Loucy (cell line): Measurements from ENCODE around the gene TERB2.
"Not testable (repeated sequence)": the region's sequence is repeated elsewhere in the genome, so short reads cannot be mapped to it uniquely, and the experiment has no call there.

ENCODE experiments used
- EZH2phosphoT487 ChIP-seq: fragments of 200-600 bp; IDR thresholded peaks from 2 replicates; pipeline ENCODE4 v1.6.1; 2018; ENCODE audit warnings: antibody characterized with exemption, mild to moderate bottlenecking, moderate library complexity, borderline replicate concordance
- TF ChIP-seq, protein P1 (sequence below): fragments of 200-600 bp; sonication (generic); conservative IDR thresholded peaks from 2 replicates; pipeline ENCODE4 v1.5.1; 2014; ENCODE audit warnings: mild to moderate bottlenecking, antibody characterized with exemption, low read length

DNA sequence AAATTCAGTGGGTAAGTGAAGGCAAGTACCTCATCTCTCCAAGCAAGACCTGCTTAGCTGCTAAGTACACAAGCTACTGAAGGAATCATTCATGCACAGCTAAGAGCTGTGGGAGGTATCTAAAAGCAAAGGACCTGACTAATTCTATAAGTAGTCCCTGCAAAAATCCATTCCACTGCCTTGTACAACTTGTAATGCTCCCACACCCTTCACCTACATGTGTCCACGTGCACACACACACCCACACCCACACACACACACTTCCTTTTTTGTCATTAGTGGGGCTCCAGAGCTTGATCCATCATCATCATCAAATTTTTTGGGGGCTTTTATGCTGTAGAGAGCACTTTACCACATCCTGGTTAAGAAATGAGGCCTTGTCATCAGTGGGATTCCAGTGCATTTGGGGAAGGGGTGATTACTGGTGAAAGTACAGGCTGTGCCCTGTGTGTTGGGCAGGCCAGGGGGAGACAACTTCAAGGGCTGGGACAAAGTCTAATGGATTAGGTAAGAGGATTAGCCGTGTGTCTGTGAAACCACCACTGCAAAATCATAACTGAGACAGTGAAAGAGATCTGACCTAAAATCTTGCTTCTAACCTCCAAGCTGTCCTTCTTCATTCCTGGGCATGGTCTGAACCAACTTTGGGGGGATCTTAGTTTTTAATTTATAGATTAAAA lies 47.4 kb downstream of the TERB2 start:
- TF ChIP-seq, protein P1, sequence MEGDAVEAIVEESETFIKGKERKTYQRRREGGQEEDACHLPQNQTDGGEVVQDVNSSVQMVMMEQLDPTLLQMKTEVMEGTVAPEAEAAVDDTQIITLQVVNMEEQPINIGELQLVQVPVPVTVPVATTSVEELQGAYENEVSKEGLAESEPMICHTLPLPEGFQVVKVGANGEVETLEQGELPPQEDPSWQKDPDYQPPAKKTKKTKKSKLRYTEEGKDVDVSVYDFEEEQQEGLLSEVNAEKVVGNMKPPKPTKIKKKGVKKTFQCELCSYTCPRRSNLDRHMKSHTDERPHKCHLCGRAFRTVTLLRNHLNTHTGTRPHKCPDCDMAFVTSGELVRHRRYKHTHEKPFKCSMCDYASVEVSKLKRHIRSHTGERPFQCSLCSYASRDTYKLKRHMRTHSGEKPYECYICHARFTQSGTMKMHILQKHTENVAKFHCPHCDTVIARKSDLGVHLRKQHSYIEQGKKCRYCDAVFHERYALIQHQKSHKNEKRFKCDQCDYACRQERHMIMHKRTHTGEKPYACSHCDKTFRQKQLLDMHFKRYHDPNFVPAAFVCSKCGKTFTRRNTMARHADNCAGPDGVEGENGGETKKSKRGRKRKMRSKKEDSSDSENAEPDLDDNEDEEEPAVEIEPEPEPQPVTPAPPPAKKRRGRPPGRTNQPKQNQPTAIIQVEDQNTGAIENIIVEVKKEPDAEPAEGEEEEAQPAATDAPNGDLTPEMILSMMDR: not testable (repeated sequence)
- not testable (repeated sequence) for TF ChIP-seq EZH2phosphoT487
